Stomach (tissue), 4 donors: ENCODE data around the gene PALD1.

Experiments used
- EP300 ChIP-seq: sonication (generic); formaldehyde crosslinking; IDR thresholded peaks from one replicate; pipeline ENCODE4 v1.6.1; 2017; ENCODE audit warnings: antibody characterized with exemption
- POLR2AphosphoS5 ChIP-seq, 3 donors: sonication (generic); formaldehyde crosslinking; IDR thresholded peaks; one replicate each; pipeline ENCODE4 v1.6.1; 2016; ENCODE audit warnings: antibody characterized with exemption in 3 of 3
- TF ChIP-seq, protein P1 (sequence below), 7 experiments: fragments of 450-650 bp in 4 of 7; fragments of 200-600 bp in 3 of 7; sonication (generic) in 3 of 7; IDR thresholded peaks; one replicate each; pipeline ENCODE4 v1.5.1; 2016 to 2019; ENCODE audit warnings: antibody characterized with exemption in 7 of 7, control low read depth in 2 of 7, mild to moderate bottlenecking in 1 of 7

DNA sequence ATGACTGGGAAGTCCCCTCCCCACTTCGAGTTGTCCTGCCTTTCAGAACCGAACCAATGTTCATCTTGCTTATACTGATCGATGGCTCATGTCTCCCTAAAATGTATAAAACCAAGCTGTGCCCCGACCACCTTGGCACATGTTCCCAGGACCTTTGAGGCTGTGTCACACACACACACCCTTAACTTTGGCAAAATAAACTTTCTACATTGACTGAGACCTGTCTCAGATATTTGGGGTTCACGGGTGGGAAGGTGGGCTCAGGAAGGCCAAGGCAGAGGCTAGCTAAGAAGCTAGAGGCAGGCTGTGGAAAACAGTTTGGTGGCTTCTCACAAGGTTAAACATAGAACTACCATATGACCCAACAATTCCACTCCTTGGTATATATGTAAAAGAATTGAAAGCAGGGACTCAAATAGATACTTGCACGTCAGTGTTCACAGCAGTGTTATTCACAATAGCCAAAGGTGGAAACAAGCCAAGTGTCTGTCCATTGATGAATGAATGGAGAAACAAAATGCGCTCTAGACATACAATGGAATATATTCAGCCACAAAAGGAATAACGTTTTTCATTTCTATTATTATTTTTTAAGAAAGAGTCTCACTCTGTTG, 108.6 kb downstream of the PALD1 start:
- TF ChIP-seq, protein P1, sequence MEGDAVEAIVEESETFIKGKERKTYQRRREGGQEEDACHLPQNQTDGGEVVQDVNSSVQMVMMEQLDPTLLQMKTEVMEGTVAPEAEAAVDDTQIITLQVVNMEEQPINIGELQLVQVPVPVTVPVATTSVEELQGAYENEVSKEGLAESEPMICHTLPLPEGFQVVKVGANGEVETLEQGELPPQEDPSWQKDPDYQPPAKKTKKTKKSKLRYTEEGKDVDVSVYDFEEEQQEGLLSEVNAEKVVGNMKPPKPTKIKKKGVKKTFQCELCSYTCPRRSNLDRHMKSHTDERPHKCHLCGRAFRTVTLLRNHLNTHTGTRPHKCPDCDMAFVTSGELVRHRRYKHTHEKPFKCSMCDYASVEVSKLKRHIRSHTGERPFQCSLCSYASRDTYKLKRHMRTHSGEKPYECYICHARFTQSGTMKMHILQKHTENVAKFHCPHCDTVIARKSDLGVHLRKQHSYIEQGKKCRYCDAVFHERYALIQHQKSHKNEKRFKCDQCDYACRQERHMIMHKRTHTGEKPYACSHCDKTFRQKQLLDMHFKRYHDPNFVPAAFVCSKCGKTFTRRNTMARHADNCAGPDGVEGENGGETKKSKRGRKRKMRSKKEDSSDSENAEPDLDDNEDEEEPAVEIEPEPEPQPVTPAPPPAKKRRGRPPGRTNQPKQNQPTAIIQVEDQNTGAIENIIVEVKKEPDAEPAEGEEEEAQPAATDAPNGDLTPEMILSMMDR (IDR thresholded peaks at IDR 0.05), result no peak
- TF ChIP-seq POLR2AphosphoS5 (IDR thresholded peaks at IDR 0.05) (no peak), EP300 (no peak)
